GM10248 (cell line): ENCODE measurements around the gene CYP26C1.

Experiments used
- CTCF ChIA-PET: fragments of 300-600 bp; sonication (Branson Sonifier 250); formaldehyde crosslinking; extraction: SDS; loops from one replicate; lab custom pipeline; 2021; ENCODE audit warnings: antibody characterized with exemption; lab: Yijun Ruan, JAX
- POLR2A ChIA-PET: fragments of 350-650 bp; sonication (Branson Sonifier 250); formaldehyde crosslinking; extraction: SDS; loops from one replicate; lab custom pipeline; 2020; ENCODE audit warnings: antibody characterized with exemption; lab: Yijun Ruan, JAX
- DNase-seq: peaks from one replicate; pipeline ENCODE4 v3.0.0; 2012; ENCODE audit errors: extremely low spot score
- CTCF ChIP-seq: IDR thresholded peaks from 2 replicates; pipeline ENCODE4 v1.5.1; 2012; ENCODE audit warnings: mild to moderate bottlenecking, low read depth; ENCODE audit errors: extremely low read depth, missing control alignments, control extremely low read depth

CYP26C1 gene

DNA sequence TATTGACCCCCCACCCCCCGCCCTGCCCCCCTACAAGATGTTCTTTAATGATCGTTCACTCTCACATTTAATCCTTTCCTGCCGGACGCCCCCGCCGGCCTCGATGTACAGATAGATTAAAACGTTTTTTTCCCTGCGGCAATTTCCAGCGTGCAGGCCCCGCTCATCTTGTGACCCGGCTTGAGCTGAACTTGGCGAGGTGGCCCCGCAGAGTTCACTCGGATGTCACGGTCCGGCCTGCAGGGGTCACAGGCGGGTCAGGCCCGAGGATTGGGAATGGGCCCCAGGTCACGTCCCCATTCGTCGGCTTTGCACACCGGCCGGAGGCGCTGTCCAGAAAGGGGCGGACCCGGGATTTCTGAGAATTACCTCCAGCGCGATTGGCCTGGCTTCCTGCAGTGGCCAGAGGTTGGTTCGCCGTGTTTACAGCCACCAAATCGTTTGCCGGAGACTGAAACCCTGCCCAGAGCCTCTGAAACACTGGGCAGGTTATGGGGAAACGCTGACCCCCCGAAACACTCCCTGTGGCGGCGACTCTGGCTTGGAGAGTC is 11.2 kb downstream of the CYP26C1 start:
- no peak for DNase-seq
- TF ChIP-seq CTCF = no peak
- POLR2A ChIA-PET = no interaction called here
- CTCF ChIA-PET = interaction anchor here (1.1 kb wide), 1 partner anchor 9 kb away, joined by 3 read pairs; no protein-coding TSS in a partner anchor

DNA sequence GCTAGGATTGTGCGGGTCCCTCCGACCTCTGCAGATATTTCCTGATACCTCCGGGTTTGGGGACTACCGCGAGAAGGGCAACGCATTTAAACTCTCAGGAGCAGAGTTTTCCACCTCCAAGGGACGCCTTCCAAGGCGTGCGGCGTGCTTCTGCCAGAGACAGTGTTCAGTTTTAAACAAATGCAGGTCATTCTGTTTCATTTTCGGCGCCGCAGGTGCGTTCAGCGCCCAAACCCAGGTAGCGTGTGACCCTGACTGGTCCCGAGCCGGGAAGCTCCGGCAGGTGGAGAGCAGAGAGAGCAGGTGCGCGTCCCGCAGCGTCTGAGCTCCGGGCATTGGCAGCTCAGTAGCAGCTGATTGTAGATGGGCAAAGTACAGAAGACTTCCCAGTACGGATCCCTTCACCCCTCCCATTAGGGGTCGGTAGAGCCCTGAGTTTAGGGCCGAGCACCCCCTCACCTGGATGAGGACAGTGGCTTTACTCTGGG is 11.7 kb downstream of the CYP26C1 start:
- no peak for TF ChIP-seq CTCF
- POLR2A ChIA-PET = no interaction called here
- CTCF ChIA-PET = interaction anchor here (0.8 to 1.2 kb wide), 2 partner anchors 219 to 297 kb away, joined by 3 read pairs; no protein-coding TSS in a partner anchor
- DNase-seq = no peak

- ChIA-PET POLR2A (no interaction called here), CTCF (interaction anchor here (0.8 to 1.2 kb wide), 3 partner anchors 108 to 296 kb away, joined by 3 to 4 read pairs (median 3); no protein-coding TSS in a partner anchor)
- DNase-seq = no peak
- no peak for TF ChIP-seq CTCF
Observed at GRCh38 chr10:93072713-93073538, 12.3 kb downstream of the CYP26C1 start.

- POLR2A ChIA-PET = no interaction called here
- no peak for DNase-seq
- TF ChIP-seq CTCF = no peak
- CTCF ChIA-PET = interaction anchor here (0.8 to 1.2 kb wide), 2 partner anchors 109 to 218 kb away, joined by 3 to 4 read pairs; no protein-coding TSS in a partner anchor
Observed at GRCh38 chr10:93073539-93074146, 13.0 kb downstream of the CYP26C1 start, which contains the start of gene CYP26A1. Gene CYP26A1, plus strand, starts transcription at chr10:93073893. Its CDS starts 42 bp downstream, at chr10:93073935.

DNA sequence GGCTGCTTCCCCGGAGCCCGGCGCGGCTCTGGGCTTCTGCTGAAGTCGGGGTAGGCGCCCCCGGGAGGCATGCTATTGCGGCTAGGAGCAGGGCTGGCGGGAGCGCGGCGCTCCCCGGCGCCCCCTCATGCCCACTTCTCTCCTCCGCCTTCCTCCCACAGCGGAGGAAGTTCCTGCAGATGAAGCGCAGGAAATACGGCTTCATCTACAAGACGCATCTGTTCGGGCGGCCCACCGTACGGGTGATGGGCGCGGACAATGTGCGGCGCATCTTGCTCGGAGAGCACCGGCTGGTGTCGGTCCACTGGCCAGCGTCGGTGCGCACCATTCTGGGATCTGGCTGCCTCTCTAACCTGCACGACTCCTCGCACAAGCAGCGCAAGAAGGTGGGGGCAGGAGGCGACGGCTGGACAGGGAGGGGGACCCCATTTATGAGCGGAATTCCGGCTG is 13.6 kb downstream of the CYP26C1 start:
- TF ChIP-seq CTCF = peak; percentile 15
- no peak for DNase-seq
- CTCF ChIA-PET = no interaction called here
- POLR2A ChIA-PET = no interaction called here
